Esophagus (tissue), 2 donors: ENCODE results near the gene CAND1. TPM values are rescaled to one million over a fixed set of nuclear protein-coding genes. Genes with fewer than 3 reads are reported as not detected.
A peak's percentile ranks its signal among the peaks of the same experiment; 100 is the strongest.

Experiments
- H3K27ac ChIP-seq, 2 donors: one replicate each; pipeline ENCODE4 v1.5.1; 2013; ENCODE audit warnings: low read depth in 2 of 2, mild to moderate bottlenecking in 2 of 2, inconsistent platforms in 1 of 2, low read length in 1 of 2, moderate library complexity in 1 of 2
- H3K27me3 ChIP-seq, 2 donors: one replicate each; pipeline ENCODE4 v1.6.1; 2013; ENCODE audit warnings: low read length in 2 of 2, control low read depth in 1 of 2, mild to moderate bottlenecking in 1 of 2; ENCODE audit not compliant: insufficient read depth in 2 of 2, control insufficient read depth in 1 of 2
- H3K36me3 ChIP-seq, 2 donors: one replicate each; pipeline ENCODE4 v1.6.1; 2013; ENCODE audit warnings: low read length in 1 of 2; ENCODE audit not compliant: control insufficient read depth in 2 of 2, insufficient read depth in 2 of 2
- H3K4me1 ChIP-seq, 2 donors: one replicate each; pipeline ENCODE4 v1.6.1; 2013; ENCODE audit warnings: low read length in 1 of 2; ENCODE audit not compliant: control insufficient read depth in 2 of 2, insufficient read depth in 2 of 2
- H3K4me3 ChIP-seq, 2 donors: one replicate each; pipeline ENCODE4 v1.5.1; 2013; ENCODE audit warnings: low read length in 2 of 2, mild to moderate bottlenecking in 2 of 2, low read depth in 1 of 2, moderate library complexity in 1 of 2
- H3K9me3 ChIP-seq, 2 donors: one replicate each; pipeline ENCODE4 v1.6.1; 2013; ENCODE audit warnings: mild to moderate bottlenecking in 2 of 2, low read depth in 1 of 2, low read length in 1 of 2, moderate library complexity in 1 of 2; ENCODE audit not compliant: control insufficient read depth in 2 of 2, insufficient read depth in 1 of 2
- WGBS, 2 donors: extraction: QIAGEN DNeasy Blood & Tissue Kit; methylation state at CpG; one replicate each; pipeline ENCODE4 v1.1.7; 2013; 5-methylcytosine and 5-hydroxymethylcytosine counted together
- polyA plus RNA-seq, 2 donors: library from polyadenylated mRNA; stranded (reverse); fragments of 200-250 nt; gene quantifications; one replicate each; pipeline ENCODE4 v1.2.3, GENCODE V29; 2013
- donor health status: healthy with polysubstance abuse.
- donor health status: Bipolar disorder and iron deficiency.

Gene CAND1
- polyA plus RNA-seq, result 10 to 100 TPM; 12.5 to 25.7 TPM

DNA sequence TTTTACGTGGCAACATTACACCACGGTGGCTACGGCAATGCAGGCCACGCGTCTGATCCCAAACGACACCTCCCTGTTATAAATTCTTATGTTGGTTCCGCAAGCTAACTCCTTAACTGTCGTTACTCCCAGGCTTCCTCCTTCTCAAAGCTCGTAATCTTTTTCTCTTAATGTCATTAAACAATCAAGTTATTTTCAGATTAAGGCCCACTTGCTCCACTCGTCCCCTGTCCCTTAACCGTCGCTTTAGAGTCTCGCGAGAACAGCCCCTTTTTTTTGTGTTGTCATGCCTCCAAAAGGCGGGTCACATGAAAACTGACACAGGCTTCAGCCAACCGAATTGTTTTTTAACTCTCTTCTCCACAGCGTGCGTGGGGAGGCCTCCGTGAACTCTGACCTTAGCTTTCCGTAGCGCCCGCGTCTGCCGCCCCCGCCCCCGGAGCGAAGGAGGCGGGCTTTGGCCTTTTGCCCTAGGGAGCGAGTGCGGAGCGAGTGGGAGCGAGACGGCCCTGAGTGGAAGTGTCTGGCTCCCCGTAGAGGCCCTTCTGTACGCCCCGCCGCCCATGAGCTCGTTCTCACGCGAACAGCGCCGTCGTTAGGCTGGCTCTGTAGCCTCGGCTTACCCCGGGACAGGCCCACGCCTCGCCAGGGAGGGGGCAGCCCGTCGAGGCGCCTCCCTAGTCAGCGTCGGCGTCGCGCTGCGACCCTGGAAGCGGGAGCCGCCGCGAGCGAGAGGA is at the start of gene CAND1:
Gene CAND1, plus strand, starts transcription at position 463 of the 737 bp plus-strand sequence. CDS start 360 bp downstream, outside the sequence.
- Histone ChIP-seq H3K27me3 (no peaks in the 10 kb centered on the region), H3K4me3 (peak within 1 kb of the TSS; percentile 68 to 73), H3K9me3 (no peaks in the 10 kb centered on the region), H3K27ac (peak within 1 kb of the TSS; percentile 98), H3K36me3 (no peaks in the 10 kb centered on the region), H3K4me1 (no peaks in the 10 kb centered on the region)
- WGBS, 2 donors, result 0% methylated on average over 59 to 61 of the region's 61 CpGs

DNA sequence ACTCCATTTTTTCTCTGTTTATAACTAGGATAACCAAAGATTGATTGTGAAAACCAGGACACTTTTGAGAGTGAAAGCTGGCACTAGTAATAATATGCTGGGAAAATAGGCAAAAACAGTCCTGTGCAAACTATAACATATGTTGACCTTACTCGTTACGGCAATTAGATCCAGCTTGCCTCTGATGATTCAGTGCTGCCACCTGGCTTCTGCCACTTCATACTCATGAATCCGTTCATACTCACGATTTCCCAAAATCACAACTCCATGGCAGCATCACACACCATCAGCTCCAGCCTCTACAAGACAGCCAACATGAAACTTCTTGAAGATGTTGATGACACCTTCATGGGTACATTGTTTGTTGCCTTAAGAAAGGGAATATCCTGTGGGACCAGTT is 49.1 kb upstream of the CAND1 start:
- 28 to 33% methylated on average over 4 of the region's 4 CpGs for WGBS, 2 donors
- H3K4me1 ChIP-seq, result no peaks in the 10 kb centered on the region
- H3K4me3 ChIP-seq, result no peak overlapping the region
- H3K36me3 ChIP-seq, result no peaks in the 10 kb centered on the region
- no peak overlapping the region for H3K27ac ChIP-seq
- H3K9me3 ChIP-seq, result no peaks in the 10 kb centered on the region
- no peaks in the 10 kb centered on the region for H3K27me3 ChIP-seq

DNA sequence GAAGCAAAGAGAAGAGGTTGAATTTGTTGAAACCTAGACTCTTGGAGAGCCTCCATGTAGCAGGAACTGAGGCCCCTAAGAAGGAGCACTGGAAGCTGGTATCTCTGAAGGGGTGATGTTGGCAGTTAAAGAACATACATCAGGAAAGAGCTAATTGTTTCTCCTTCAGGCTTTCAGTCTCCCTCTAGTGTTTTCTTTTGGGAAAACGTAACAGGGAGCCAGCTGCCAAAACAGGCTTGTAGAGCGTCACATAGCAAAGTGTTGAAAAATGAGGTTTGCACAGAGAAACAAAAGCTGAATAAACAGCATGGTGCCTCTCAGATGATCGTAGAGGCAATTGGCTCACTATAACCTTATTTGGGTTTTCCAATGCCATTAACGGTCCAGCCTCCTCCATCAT is 46.9 kb upstream of the CAND1 start:
- H3K9me3 ChIP-seq, result no peaks in the 10 kb centered on the region
- H3K4me1 ChIP-seq, result no peaks in the 10 kb centered on the region
- no peaks in the 10 kb centered on the region for H3K27me3 ChIP-seq
- H3K4me3 ChIP-seq, result no peak overlapping the region
- 28 to 29% methylated on average over 4 of the region's 4 CpGs for WGBS, 2 donors
- H3K27ac ChIP-seq, result no peak overlapping the region
- no peaks in the 10 kb centered on the region for H3K36me3 ChIP-seq

DNA sequence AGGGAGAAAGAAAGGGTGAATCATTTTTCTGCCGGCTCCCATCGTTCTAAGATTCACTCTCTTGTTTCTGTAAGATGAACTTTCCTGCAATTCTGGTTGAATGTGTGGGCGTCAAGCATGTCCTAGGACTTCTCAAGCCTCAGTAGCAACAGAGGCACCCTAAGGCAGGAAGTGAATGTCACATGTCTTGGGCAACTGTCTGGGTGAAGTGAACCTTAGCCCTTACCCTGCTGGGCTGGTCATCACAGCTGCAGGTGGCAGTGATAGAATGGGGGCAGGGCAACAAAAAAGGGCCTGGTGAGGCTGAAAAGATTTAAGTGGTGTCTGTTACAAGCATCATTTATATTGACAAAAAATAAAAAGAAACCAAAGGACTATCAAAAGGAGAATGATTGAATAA is 45.9 kb upstream of the CAND1 start:
- 80% methylated on average over 3 of the region's 3 CpGs for WGBS, 2 donors
- Histone ChIP-seq H3K27me3 (no peaks in the 10 kb centered on the region), H3K27ac (no peak overlapping the region), H3K36me3 (no peaks in the 10 kb centered on the region), H3K4me3 (no peak overlapping the region), H3K9me3 (no peaks in the 10 kb centered on the region), H3K4me1 (no peaks in the 10 kb centered on the region)

DNA sequence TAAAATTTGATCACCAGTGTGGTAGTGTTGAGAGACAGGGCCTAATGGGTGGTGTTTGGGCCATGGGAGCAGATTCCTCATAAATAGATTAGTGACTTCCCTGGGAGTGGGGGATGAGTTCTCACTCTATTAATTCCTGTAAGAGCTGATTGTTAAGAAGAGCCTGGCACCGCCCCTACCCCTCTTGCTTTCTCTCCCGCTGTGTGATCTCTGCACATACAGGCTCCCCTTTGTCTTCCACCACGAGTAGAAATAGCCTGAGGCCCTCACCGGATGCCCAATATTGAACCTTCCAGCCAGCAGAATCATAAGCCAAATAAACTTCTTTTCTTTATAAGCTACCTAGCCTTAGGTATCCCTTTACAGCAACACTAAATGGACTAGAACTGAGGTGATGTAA is 31.9 kb upstream of the CAND1 start:
- 46 to 59% methylated on average over 4 of the region's 4 CpGs for WGBS, 2 donors
- H3K27ac ChIP-seq, result no peak overlapping the region
- H3K27me3 ChIP-seq, result no peaks in the 10 kb centered on the region
- no peak overlapping the region for H3K4me3 ChIP-seq
- H3K36me3 ChIP-seq, result no peaks in the 10 kb centered on the region
- H3K4me1 ChIP-seq, result no peaks in the 10 kb centered on the region
- no peaks in the 10 kb centered on the region for H3K9me3 ChIP-seq

DNA sequence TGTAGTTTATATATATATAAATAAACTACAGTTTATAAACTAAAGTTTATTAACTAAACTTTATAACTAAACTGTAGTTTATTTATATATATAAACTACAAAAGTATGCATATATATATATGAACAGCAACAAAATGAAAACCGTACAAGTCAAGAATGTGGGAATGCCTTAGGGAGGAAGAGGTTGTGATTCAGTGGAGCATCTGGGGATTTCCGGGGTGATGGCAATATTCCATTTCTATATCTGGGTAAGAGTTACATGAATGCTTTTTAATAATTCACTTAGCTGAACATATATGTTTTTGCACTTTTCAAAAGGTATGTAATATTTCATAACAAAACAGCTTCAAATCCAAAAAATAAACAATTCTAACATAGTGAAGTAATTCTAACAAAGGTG is 30.1 kb upstream of the CAND1 start:
- 20 to 32% methylated on average over 2 of the region's 2 CpGs for WGBS, 2 donors
- H3K27me3 ChIP-seq, result no peaks in the 10 kb centered on the region

DNA sequence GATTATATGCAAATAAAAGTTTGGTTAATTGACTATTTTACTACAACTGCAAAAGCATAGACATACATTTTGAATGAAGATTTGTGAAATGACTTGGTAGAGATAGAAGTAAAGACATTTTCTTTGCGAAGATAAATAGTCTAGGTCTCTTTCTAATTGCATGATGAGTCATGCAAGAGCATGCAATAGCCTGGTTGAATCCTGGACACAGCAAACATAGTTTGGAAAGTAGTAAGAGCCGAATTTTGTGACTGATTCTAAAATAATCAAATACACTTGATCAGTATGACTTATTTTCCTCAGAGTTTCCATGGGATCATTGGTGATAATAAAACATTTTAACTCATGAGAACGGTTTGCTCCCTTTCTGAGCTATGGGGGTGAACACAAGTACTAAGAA is 27.7 kb upstream of the CAND1 start:
- WGBS, 2 donors, result 31 to 51% methylated on average over 3 of the region's 3 CpGs
- Histone ChIP-seq H3K27me3 (no peaks in the 10 kb centered on the region), H3K9me3 (no peaks in the 10 kb centered on the region), H3K27ac (no peak overlapping the region), H3K4me3 (no peak overlapping the region), H3K4me1 (no peaks in the 10 kb centered on the region), H3K36me3 (no peaks in the 10 kb centered on the region)

More for the DNA sequence above, 30.1 kb upstream of the CAND1 start:
- Histone ChIP-seq H3K4me1 (no peaks in the 10 kb centered on the region), H3K4me3 (no peak overlapping the region), H3K36me3 (no peaks in the 10 kb centered on the region), H3K9me3 (no peaks in the 10 kb centered on the region), H3K27ac (no peak overlapping the region)

DNA sequence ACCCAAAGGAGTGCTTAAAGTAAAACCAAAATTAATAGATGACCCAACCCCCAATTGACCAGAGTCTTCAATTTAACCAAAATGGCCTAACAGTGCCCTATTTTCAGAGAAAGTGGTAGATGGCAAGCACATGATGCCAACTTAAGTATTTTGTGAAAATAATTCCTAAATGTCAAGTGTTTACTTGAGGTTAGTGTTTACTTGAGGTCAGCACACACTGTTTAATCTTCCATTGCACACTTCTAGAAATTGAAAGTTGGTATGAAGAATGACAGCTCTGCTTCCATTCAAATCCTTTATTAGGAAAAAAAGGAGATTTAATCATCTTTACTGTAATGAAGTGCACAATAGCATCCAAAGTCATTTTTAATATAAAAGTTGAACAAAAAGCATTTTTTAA is 25.9 kb upstream of the CAND1 start:
- H3K27me3 ChIP-seq, result no peaks in the 10 kb centered on the region
- no peaks in the 10 kb centered on the region for H3K36me3 ChIP-seq
- no peak overlapping the region for H3K27ac ChIP-seq
- H3K4me3 ChIP-seq, result no peak overlapping the region
- H3K9me3 ChIP-seq, result no peaks in the 10 kb centered on the region
- H3K4me1 ChIP-seq, result no peaks in the 10 kb centered on the region

DNA sequence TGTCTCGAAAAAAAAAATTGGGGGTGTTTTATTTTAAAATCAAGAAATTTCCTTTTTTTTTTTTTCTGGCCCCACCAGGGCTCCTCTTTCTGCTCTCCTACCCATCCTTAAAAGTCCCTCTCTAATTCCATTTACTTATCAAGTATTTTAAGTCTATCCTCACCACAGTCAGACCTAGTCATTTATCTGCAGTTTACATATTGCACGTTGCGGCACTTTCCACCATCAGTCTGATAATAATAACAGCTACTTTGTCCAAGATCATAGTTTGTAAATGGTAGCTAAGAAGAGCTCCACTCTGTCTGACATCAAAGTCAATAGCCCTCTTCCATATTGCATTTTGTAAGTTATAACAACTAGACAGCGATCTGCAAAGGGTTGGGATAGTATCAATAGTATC is 23.6 kb upstream of the CAND1 start:
- H3K4me1 ChIP-seq, result no peaks in the 10 kb centered on the region
- no peaks in the 10 kb centered on the region for H3K9me3 ChIP-seq
- no peak overlapping the region for H3K4me3 ChIP-seq
- no peak overlapping the region for H3K27ac ChIP-seq
- WGBS, 2 donors, result 83 to 86% methylated on average over 4 of the region's 4 CpGs
- no peaks in the 10 kb centered on the region for H3K36me3 ChIP-seq
- H3K27me3 ChIP-seq, result no peaks in the 10 kb centered on the region

DNA sequence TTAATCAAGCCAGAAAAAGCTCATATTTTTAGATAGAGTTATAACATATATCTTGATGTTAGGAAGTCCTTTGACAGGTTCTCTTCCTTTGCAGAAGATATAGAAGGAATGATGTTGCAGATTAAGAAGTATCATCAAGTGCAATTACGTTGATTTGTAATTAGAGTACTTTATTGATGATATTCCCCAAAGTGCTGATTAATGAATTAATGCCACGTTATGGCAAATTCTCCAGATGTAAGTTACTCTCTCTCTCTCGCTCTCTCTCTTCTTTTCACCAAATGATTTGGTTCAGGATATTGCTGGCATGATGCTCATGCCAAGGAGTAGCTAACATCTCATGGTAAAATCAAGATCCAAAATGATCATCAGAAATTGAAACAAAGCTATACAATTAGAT is 18.1 kb upstream of the CAND1 start:
- Histone ChIP-seq H3K4me1 (no peaks in the 10 kb centered on the region), H3K4me3 (no peak overlapping the region), H3K27ac (no peak overlapping the region), H3K27me3 (no peaks in the 10 kb centered on the region), H3K36me3 (no peaks in the 10 kb centered on the region), H3K9me3 (no peaks in the 10 kb centered on the region)
- WGBS, 2 donors, result 77 to 84% methylated on average over 3 of the region's 3 CpGs
